GM18858 (cell line): ENCODE measurements around the gene CHAT.

Experiments
- ATAC-seq: cut with Tn5 transposase; IDR thresholded peaks from one replicate; pipeline ENCODE4 v1.9.1; 2021; ENCODE audit not compliant: unreplicated experiment

The CHAT gene

DNA sequence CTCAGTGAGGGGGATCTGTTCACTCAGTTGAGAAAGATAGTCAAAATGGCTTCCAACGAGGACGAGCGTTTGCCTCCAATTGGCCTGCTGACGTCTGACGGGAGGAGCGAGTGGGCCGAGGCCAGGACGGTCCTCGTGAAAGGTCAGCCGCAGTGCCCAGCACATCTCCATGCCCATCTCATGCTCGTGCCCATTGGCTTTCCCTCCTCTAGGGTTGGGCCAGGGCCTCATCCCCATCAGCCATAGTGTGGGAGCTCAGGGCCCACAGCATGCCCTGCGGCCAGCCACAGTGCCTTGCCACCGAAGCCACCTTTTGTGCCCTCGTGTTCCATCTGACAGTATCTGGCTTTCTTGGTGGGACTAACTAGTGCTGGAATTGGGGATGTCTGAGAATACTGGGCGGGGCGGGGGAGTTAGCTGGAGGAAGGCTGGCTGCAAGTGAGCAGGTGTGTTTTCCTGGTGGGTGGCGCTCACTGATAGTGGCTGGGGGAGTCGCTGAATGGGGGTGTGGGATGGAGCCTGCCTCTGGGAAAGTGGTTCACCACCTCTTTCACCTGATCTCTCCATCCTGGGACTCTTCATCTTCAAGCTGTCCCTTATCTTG is 13.9 kb downstream of the CHAT start:
- ATAC-seq = no peak

DNA sequence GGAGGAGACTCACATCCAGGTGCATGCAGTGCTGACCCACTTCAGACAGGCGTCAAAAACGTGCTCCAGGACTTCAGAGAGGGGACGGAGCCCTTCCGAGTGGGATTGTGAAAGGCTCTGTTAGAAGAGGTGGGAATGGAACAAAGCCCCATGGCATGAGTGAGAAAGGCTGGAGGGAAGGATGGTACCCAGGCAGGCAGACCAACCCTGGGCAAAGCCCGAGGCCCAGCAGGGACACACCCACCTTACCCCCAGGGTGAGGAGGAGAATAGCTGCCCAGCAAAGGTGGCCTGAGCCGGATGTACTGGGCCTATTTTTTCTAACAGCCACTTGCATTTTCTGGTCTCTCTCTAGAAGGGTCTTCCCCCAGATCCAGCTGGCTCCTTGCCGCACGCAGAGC is 14.8 kb downstream of the CHAT start:
- no peak for ATAC-seq

DNA sequence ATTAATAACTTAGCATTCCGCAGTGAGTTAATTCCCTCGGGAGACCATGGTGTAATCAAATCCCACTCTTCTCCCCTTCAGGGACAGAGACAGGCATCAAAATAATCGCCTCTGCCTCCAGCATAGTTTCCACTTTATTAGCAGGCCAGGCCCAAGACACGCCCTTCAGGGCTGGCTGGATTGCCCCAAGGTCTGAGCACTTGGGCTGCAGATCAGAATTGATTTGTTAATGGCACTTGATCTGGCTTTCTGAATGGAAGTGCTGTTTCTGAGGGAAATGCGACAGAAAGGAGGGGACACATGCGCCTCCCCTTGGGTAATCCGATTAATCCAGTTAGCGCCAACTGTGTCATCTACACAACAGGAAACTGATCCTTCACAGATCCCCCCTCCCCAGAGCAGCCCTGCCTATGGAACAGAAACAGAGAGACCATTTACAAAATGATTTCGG is 15.6 kb downstream of the CHAT start:
- ATAC-seq = no peak

DNA sequence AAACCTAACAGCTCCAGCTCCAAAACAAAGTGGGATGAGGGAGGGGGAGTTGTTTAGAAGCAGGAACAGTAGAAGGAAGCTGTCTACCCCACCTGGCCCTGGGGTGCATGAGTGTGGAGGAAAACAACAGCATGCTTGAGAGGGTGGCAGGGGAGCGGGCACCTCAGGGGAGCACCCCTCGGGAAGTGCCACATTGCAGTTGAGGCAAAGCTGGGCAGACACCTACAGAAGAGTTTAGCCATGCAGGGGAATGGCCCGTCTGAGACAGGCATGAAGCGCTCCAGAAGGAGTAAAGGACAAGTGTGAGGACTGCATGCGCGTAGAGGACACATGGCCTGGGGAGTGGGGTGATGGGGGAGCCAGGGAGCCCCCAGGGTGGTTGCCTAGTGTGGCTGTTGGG is 18.1 kb downstream of the CHAT start:
- no peak for ATAC-seq

DNA sequence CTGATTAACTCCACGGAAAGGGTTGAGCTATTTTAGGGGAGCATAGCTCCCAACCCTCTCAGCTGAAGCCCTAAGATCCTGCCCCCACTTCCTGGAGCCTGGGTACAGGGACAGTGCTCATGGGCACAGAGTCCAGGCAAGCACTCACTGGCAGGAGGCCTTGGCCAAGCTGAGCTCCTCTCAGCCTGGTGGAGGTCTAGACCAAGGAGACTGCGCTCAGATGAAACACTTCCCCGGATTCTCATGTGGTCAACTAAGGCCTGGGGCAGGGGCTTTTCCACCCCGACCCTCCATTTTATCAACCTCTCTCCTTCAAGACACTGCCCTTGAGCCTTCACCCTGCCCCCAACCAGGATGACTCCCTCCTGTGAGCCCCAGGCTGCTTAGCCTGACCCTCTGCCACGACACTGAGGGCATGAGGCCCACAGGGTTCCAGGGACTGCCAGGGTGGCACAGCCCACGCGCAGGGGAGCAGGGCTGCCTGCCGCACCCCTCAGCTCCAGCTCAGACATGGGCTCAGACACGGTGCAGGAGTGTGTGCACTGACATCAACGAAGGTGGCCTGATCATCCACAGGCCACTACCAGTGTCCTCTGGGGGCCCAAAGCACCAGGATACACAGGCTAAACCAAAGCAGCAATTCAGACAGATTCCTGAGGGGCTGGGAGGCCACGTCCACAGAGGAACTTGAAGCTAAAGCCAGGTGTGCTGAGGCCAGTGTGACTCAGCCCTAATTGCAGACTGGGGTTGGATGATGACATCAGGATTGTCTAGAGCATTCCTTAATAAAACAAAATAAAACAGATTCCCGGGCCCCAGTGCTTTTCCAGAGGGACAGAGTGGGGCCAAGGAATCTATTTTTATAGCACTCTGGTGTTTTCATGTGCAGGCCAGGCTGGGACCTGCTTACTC is 18.8 kb downstream of the CHAT start:
- no peak for ATAC-seq

DNA sequence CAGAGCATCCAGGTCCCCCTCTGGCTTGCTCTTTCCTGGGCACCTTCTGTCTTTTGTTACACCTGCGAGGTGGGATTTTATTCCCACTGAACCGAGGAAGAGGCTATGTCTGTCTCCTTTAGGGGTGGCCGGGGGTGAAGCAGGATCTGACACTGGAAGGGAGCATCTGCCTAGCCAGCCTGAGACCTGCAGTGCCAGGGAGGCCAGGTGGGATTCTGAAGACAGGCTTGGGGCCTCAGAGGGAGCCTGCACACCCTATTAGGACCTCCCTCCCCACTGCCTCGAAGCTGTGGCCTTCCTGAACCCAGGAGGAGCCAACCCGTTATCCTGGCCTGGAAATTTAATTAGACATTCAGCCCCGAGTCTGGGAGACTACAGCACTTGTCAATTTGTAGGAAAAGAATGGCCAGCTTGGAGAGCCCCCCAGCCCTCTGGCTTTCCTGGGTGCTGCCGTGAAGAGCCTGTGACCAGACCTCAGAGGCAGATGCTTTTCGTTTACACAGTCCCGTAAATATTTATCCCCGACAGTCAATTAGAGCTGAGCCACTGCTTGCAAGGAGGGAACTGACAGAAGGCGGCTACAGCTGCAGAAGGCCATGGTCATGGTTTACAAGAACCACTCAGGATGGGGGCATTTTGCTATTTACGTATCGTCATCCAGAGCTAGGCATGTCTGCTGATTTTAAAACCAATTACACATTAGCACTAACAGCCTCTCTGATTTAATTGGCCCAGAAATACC is 19.7 kb downstream of the CHAT start:
- no peak for ATAC-seq

DNA sequence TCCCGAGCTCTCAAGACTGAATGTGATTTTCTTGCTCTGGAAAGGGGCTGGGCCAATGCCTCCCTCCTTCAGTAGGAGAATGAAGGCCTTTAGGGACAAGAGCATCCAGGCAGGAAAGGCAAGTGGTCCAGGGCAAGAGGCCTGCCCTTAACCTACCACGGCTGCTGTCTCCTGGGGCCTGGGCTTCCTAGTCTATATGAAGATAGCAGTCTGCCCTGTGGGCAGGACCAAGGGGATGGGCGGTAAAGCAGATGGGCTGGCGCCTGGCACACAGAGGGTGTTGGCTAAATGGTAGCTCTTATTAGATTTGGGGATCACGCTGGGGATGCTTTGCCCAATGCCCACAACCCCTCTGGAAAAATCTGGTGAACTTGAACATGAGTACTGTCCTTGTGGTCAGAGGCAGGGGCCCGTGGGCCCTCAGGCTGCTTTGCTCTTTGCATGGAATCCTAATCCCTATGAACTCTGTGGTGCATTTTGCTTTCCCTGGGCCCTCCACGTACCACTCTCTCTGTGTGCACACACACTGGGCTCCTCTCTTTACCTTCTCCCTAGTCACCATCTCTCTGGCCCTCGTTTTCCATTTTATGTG is 20.3 kb downstream of the CHAT start:
- ATAC-seq = no peak

DNA sequence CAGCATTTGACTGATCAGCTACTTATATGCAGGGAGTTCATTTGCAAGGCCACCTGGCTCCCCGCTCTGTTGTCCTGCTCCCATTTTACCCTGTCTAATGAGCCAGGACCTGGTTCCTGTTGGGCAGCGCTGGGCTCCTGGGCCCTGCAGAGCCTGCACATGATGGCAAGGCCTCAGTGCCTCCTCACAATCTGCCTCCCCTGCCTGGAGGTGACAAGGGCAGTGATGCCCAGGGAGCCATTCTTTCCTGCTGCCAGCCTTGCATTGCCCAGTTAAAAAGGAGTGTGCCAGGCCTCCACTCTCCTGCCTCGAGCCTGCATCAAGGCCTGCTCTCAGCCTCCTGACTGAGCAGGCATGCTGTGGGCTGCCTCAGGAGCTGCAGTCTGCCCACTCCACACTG is 28.5 kb downstream of the CHAT start:
- ATAC-seq = no peak

DNA sequence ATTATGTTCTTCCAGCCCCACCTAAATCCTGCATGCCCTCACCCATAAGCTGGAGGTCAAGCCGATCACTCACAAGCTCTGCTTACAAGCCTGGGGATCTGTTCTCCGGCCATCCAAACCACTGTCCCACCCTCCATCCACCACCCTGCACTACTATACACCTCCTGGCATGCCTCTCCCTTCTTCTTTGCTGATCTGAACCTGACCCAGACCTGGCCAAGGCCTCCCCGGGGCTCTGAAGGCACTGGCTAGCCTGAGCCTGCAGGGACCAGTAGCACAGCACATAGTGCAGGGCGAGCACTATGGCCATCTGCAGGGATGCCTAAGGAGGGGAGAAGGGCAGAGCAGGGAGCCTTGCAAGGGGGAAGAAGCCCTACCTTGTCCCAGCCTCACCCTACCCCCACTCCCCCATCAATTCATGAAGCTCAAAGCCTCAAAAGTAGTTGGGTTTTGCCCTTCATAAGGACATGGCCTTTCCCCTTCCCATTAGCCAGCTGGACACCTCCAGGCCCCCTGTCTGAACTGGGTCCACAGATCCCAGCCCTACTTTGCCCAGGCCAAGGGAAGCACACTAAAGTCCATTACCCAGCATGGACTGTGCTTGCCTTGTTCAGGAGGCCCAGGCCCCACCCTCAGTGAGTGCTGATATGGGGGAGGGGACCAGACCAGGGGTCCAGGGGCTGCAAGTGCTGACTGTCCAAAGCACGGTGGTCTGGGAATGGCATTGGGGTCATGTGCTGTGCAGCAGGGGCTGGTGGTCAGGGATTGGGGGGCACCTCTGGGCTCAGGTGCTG is 29.6 kb downstream of the CHAT start:
- no peak for ATAC-seq

DNA sequence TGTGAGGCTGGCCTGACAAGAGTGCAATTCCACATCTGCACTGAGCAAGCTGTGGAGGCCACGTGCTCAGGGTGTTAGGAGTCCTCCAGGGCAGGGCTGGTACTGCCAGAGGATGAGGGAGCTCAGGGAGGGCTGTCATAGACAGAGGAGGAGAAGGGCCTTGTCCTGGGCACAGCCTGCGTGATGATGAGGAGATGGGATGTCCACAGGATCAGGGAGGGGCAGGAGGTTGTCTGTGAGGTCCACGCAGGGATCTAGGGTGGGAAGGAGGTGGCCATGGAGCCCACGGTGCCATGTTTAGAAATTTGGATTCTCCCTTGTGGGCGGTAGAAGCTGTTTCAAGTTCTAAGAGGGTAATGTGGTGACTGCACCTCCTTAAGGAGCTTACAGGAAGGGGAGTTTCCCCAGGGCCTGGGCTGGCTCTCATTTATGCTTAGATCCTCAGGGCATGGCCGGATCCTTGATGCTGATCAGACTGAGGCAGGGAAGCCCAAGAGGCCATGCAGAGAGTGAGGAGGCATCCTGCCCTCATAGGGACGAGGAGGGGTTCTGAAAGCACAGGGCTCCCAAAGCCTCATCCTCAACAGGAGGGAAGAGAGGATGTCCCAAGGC is 30.3 kb downstream of the CHAT start:
- ATAC-seq = no peak

DNA sequence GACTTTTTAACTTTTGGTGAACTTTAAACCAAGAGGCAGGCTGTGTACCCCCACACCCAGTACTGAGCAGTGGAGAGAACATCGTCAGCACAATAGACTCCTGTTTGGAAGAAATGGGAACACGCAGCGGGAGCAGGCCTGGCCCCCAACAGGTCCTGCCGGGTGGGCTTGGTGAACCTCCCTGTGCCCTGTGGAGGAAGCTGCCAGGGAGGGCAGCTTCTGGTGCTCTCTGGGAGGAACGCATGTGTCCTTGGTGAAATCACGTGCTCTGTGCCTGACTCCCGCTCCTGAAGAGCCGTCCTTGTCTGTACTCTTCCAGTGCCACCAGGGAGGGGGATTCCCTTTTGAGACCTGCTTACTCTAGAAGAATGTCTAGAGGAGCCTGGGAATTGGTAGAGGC is 31.6 kb downstream of the CHAT start:
- ATAC-seq = no peak

DNA sequence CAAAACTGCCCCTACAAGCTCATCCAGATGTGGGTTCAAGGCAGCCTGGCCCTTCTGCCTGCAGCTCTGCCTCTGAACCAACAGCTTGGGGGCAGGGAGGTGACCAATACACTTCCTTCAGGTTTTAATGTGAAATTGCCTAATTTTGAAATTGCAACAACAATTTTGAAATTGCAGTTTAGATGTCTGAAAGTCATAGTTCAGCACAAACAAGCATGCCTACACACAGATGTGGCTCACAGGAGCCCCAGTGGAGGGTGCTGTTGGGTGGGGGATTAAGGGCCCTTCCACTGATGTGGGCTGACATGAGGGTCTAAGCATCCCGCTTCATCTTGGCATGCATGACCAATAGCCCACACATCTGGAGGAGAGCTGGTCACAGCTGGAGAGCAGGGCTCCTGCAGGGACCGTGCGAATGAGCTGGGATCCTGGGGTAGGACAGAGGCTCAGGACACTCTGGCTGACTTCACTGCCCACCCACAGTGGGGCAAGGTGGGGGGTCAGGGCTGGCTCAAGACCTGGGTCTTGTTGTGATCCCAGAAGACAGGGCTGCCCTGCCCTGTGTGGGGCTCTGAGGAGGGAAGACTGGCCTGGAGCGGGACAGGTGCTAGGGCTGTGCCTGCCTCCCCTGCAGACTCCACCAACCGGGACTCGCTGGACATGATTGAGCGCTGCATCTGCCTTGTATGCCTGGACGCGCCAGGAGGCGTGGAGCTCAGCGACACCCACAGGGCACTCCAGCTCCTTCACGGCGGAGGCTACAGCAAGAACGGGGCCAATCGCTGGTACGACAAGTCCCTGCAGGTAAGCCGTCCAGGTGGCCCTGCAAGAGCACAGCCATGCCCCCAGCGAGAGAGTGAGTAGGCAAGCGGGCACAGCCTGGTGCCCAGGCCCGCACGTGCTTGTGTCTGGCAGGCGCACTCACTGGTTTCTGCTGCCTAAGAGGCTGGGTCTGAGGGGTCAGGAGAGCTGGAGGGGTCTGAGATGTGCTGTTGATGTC is 32.3 kb downstream of the CHAT start:
- no peak for ATAC-seq

DNA sequence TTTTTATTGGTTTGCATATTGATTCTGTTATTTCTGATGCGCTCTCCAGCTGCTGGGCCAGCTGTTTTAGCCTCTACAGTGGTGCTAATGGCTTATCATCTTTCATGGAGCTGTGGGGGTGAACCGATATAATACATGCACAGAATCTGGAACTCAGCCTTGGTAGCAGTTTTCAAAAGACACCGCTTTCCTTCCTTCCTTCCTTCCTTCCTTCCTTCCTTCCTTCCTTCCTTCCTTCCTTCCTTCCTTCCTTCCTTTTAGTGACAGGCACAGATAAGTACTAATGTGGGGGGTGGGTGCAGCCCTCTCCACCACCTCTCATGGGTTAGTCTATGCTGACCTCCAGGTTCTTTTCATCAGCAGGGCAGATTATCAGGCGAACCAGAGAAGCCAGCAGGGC is 33.7 kb downstream of the CHAT start:
- ATAC-seq = no peak

DNA sequence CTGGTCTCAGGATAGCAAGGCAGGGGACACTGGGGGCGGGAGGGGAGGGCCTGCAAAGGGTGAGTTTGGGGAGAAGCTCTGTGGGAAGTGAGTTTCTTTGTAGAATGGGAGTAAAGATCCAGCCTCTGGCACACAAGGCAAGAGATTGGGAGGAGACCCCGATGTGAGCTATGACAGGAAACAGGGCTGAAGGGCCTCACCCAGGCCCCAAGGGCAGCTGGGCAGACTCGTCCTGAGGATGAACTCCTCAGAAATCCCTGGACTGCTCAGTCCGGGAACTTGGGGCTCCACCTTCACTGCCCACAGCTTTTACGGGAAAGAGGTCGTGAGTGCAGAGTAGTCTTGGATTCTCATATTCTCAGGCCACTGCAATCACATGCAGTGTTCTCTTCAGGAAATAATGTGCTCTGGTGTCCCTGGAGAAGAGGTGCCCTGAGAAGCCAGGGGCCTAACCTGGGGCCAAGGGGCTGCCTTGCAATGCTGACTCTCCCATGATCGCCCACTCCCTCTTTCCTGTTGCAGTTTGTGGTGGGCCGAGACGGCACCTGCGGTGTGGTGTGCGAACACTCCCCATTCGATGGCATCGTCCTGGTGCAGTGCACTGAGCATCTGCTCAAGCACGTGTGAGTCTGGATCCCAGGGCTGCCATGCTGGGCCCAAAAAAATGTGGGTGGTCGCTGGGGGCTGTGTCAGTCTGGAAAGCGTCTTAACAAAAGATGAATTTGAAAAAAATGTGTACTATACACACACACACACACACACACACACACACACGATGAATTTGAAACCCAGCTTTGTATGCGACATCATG is 34.4 kb downstream of the CHAT start:
- no peak for ATAC-seq

DNA sequence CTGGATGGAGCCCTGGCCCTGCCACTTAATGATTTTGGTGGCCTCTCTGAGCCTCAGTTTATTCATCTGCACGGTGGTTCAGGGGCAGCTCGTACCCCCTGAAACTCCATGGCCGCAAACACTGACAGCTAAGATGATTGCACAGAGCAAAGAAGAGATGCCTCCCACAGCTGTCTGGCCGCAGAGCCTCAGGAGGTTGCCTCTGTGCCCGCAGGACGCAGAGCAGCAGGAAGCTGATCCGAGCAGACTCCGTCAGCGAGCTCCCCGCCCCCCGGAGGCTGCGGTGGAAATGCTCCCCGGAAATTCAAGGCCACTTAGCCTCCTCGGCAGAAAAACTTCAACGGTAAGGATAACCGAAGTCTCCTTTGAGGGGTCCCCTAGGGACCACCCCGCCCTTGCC is 35.5 kb downstream of the CHAT start:
- no peak for ATAC-seq

DNA sequence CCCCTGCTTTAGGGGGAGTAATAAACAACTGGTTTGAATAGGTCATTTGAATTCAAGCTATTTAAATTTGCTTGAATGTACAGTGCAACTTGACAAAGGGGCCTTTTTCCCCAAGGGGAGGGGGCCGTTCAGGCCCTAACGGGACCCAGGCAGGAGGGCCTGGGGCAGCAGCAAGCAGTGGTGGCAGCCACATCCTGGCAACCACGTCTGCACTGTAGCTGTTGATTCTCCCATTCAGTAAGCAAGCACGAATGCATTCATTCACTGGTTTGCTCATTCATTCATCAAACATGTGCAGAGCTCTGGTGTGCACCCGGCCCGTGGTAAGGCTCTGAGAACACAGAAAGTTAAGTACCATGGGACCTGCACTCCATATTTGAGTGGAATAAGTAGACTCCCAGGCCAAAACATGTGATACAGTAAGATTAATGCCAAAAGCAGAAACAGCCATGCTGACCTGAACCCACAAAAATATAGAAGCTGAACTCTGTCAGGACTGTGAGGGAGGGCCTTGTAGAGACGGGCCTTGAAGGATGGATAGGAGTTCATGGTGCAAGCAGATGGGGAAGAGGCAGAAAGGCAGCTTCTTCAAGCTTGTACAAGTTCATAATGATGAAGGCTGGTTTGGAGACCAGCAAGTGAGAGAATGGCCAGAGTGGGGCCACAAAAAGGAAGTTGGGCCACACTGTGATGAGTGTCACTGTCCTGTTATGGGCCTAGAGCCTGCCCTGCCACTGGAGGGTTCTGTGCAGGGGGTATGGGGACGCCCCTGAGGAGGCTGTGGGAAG is 36.3 kb downstream of the CHAT start:
- no peak for ATAC-seq

DNA sequence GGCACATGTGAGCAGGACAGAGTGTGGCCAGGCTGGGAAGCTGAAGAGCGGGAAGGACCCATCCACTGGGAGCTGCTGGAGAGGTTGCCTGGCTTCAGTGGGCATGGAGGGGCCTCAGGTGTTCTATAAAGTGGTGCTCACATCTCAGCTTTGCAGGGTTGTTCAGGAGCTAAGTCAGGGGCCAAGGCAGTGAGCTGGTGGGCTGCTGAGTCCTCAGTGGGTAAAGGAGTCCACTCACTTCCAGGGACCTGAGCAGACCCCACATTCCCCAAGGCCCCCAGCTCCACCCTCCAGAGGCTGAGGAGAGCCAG is 36.8 kb downstream of the CHAT start:
- ATAC-seq = no peak
